ENCODE results near the gene HOMER2. TPM values are rescaled to one million over a fixed set of nuclear protein-coding genes. Genes with fewer than 3 reads are reported as not detected.
A peak's percentile ranks its signal among the peaks of the same experiment; 100 is the strongest.

Gene HOMER2
- total RNA-seq, 1 donor from 2014 or later, result 9.4 TPM

- ATAC-seq (ENCODE audit: low read depth) (no peak), DNase-seq (no peak)
- Mint-ChIP-seq H3K4me3 (no peak overlapping the region), H3K27ac (no peak overlapping the region), H3K4me1 (no peaks in the 10 kb centered on the region), H3K27me3 (no peaks in the 10 kb centered on the region), H3K9me3 (no peaks in the 10 kb centered on the region), H3K36me3 (ENCODE audit: low read depth) (no peaks in the 10 kb centered on the region)
- intact Hi-C loops (cut with micrococcal nuclease), result no loop called here
- CTCF ChIA-PET, result no interaction called here
- TF ChIP-seq CTCF (IDR thresholded peaks at IDR 0.05), result no peak
- POLR2A ChIA-PET, result no interaction called here
These were observed 87.6 kb downstream of the HOMER2 start for GRCh38 chr15:82864967-82865366.

GRCh38 chr15:82862886-82863285, 89.6 kb downstream of the HOMER2 start:
- intact Hi-C loops (cut with micrococcal nuclease), result no loop called here
- ChIA-PET POLR2A (no interaction called here), CTCF (no interaction called here)
- Mint-ChIP-seq H3K27ac (no peak overlapping the region), H3K27me3 (no peaks in the 10 kb centered on the region), H3K4me1 (no peaks in the 10 kb centered on the region), H3K36me3 (ENCODE audit: low read depth) (no peaks in the 10 kb centered on the region), H3K4me3 (no peak overlapping the region), H3K9me3 (no peaks in the 10 kb centered on the region)
- no peak for TF ChIP-seq CTCF (IDR thresholded peaks at IDR 0.05)
- DNase-seq (no peak), ATAC-seq (ENCODE audit: low read depth) (no peak)

DNA sequence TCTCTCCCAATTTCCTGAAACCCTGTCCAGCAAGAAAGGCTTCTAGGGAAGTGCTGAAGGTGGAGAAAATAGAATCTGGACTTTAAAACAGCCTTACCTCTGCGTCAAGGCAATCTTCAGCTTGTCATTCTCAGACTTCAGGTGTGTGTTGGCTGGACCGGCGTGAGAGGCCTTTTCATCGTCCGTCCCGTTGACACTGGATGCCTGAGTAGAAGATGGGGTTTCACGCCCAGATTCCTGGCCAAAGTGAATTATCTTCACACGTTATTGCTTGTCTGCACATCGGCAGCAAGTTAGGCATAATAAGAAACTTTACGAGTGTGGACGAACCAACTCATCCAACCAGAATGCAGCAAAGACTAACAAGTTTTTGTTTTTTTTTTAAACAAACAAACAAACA, 93.6 kb downstream of the HOMER2 start:
- POLR2A ChIA-PET, result no interaction called here
- no peak for TF ChIP-seq CTCF (IDR thresholded peaks at IDR 0.05)
- no peaks in the 10 kb centered on the region for H3K27me3 Mint-ChIP-seq
- ATAC-seq (ENCODE audit: low read depth), result no peak
- H3K27ac Mint-ChIP-seq, result no peak overlapping the region
- CTCF ChIA-PET, result no interaction called here
- no peaks in the 10 kb centered on the region for H3K36me3 Mint-ChIP-seq (ENCODE audit: low read depth)
- intact Hi-C loops (cut with micrococcal nuclease), result no loop called here
- H3K4me3 Mint-ChIP-seq, result no peak overlapping the region
- H3K4me1 Mint-ChIP-seq, result peaks cover 8% of the 10 kb centered on the region
- no peak for DNase-seq
- no peaks in the 10 kb centered on the region for H3K9me3 Mint-ChIP-seq

- Mint-ChIP-seq H3K9me3 (no peaks in the 10 kb centered on the region), H3K4me3 (no peak overlapping the region), H3K27me3 (no peaks in the 10 kb centered on the region), H3K27ac (no peak overlapping the region), H3K4me1 (peaks cover 13% of the 10 kb centered on the region), H3K36me3 (ENCODE audit: low read depth) (no peaks in the 10 kb centered on the region)
- POLR2A ChIA-PET, result no interaction called here
- TF ChIP-seq CTCF (IDR thresholded peaks at IDR 0.05), result no peak
- ATAC-seq (ENCODE audit: low read depth) (no peak), DNase-seq (no peak)
- CTCF ChIA-PET, result no interaction called here
- intact Hi-C loops (cut with micrococcal nuclease), result loop anchor here (1.0 kb wide), 1 partner anchor 13 kb away; no protein-coding TSS in a partner anchor
These were observed 95.9 kb downstream of the HOMER2 start for GRCh38 chr15:82856397-82857170.

DNA sequence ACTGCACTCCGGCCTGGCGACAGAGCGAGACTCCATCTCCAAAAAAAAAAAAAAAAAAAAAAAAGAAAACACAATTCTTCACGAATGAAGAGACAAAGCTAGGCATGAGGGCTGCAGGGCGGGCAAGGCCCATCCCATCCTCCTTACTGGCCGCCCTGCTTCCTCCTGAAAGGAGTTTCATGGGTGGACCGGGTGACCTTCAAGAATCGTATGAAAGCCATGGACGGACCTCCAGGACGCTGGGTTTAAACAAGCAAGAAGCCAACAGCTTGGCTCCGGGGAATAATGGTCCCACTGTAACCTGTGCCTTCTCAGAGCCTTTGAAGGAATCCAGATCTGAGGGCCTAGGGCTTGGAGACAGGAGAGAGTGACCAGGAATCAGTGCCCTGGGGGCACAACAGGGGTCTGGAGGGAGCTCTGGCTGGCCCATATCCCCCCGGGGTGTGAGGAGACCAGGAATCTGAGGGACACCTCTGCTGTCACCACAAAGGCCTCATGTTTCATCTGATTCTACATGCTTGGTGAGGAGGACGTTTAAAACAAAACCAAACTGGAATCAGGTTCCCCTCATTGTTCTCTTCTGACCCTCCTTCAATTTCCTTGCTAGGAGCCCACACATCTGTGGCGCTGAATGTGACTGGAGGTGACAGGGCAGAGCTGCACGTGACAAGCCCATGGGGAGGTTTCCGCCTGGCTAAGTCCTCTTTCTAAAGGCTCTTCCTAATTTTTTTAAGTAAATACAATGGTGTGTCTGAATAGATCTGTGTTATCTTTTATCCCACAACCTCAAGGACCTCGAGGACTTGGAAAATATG, 97.0 kb downstream of the HOMER2 start:
- ATAC-seq (ENCODE audit: low read depth), result no peak
- TF ChIP-seq CTCF (IDR thresholded peaks at IDR 0.05), result no peak
- H3K9me3 Mint-ChIP-seq, result no peaks in the 10 kb centered on the region

More for the DNA sequence above, 97.0 kb downstream of the HOMER2 start:
- H3K27ac Mint-ChIP-seq, result no peak overlapping the region
- H3K36me3 Mint-ChIP-seq (ENCODE audit: low read depth), result no peaks in the 10 kb centered on the region
- intact Hi-C loops (cut with micrococcal nuclease), result loop anchor here (1.0 kb wide), 1 partner anchor 12 kb away; no protein-coding TSS in a partner anchor
- H3K27me3 Mint-ChIP-seq, result no peaks in the 10 kb centered on the region
- no peak for DNase-seq
- H3K4me3 Mint-ChIP-seq, result peak overlapping the region; percentile 7
- CTCF ChIA-PET, result no interaction called here
- POLR2A ChIA-PET, result interaction anchor here (0.7 to 1.5 kb wide), 2 partner anchors 10 to 45 kb away, joined by 6 to 13 read pairs; no protein-coding TSS in a partner anchor
- peaks cover 13% of the 10 kb centered on the region for H3K4me1 Mint-ChIP-seq

Data from activated B cell treated with CpG ODN at 0.5 μM for 24 hours (primary cell).